HepG2 (cell line): ENCODE measurements around the gene CARMIL3. TPM values are rescaled to one million over a fixed set of nuclear protein-coding genes. Genes with fewer than 3 reads are reported as not detected.

ENCODE experiments used
- ATAC-seq: fragments of 200-7000 bp; cut with Tn5 transposase; 3 replicates; pipeline ENCODE4 v1.9.1; 2020; ENCODE audit warnings: mild to moderate bottlenecking, moderate library complexity
- BruUV-seq: library from RNA; stranded (reverse); fragments of 400-500 nt; replicated peaks from 2 replicates; lab custom pipeline; 2021; lab: Mats Ljungman, UMichigan
- CTCF ChIA-PET: fragments of 300-600 bp; formaldehyde crosslinking; extraction: SDS; loops from one replicate; lab custom pipeline; 2021; ENCODE audit warnings: low total read pairs, inconsistent platforms, low intra/inter-chr PET ratio; lab: Yijun Ruan, JAX
- POLR2A ChIA-PET: fragments of 350-600 bp; sonication (Branson Sonifier 250); formaldehyde crosslinking; loops from one replicate; lab custom pipeline; 2020; ENCODE audit warnings: antibody characterized with exemption, inconsistent platforms; lab: Yijun Ruan, JAX
- DNase-seq: peaks from one replicate; pipeline ENCODE4 v3.0.0-alpha.2; 2015; ENCODE audit warnings: low spot score
- FAIRE-seq: peaks from 3 replicates; lab custom pipeline; 2011; peaks lifted over from hg19 to GRCh38; lab: Jason Lieb, UNC
- H2AFZ ChIP-seq: one replicate; pipeline ENCODE4 v1.6.1; 2011; ENCODE audit warnings: low read length, inconsistent platforms
- H3K27ac ChIP-seq: fragments of 300-600 bp; 3 replicates; pipeline ENCODE4 v1.8.0; 2011; ENCODE audit warnings: mixed run types, mild to moderate bottlenecking, mixed read lengths, low read length, inconsistent platforms; ENCODE audit not compliant: insufficient read depth; ENCODE audit errors: extremely low read length
- H3K27me3 ChIP-seq, 2 experiments: fragments of 200-600 bp in 1 of 2; 2 replicates in 1 of 2; 3 replicates in 1 of 2; pipeline versions ENCODE4 v1.6.0 to v1.8.0; 2011; ENCODE audit warnings: low read length in 2 of 2, mild to moderate bottlenecking in 2 of 2, moderate library complexity in 2 of 2, inconsistent platforms in 1 of 2; ENCODE audit not compliant: insufficient read depth in 2 of 2, control insufficient read depth in 1 of 2
- H3K36me3 ChIP-seq, 2 experiments: fragments of 200-600 bp in 1 of 2; replicated peaks in 1 of 2; 2 replicates in 1 of 2; 3 replicates in 1 of 2; pipeline versions ENCODE4 v1.5.1 to v1.8.0; 2011; ENCODE audit warnings: low read length in 2 of 2, inconsistent platforms in 1 of 2; ENCODE audit not compliant: insufficient read depth in 2 of 2, control insufficient read depth in 1 of 2
- H3K4me1 ChIP-seq: 2 replicates; pipeline ENCODE4 v1.5.1; 2012; ENCODE audit warnings: low read length, inconsistent platforms; ENCODE audit not compliant: insufficient read depth
- H3K4me2 ChIP-seq: 2 replicates; pipeline ENCODE4 v1.6.0; 2011; ENCODE audit warnings: low read depth, low read length, inconsistent platforms
- H3K4me3 ChIP-seq, 3 experiments: fragments of 200-600 bp in 1 of 3; sonication (generic), shearing (Covaris generic) in 1 of 3; replicated peaks in 1 of 3; 2 replicates each; pipeline ENCODE4 v1.5.1; 2011 to 2016; ENCODE audit warnings: low read length in 3 of 3, inconsistent platforms in 2 of 3, low read depth in 2 of 3, mild to moderate bottlenecking in 2 of 3, control low read depth in 1 of 3, mixed read lengths in 1 of 3; ENCODE audit not compliant: insufficient read depth in 1 of 3
- H3K79me2 ChIP-seq: one replicate; pipeline ENCODE4 v1.6.1; 2011; ENCODE audit warnings: low read length, inconsistent platforms; ENCODE audit not compliant: insufficient read depth
- H3K9ac ChIP-seq: 2 replicates; pipeline ENCODE4 v1.6.0; 2011; ENCODE audit warnings: mild to moderate bottlenecking, low read depth, low read length, inconsistent platforms; ENCODE audit not compliant: insufficient read depth
- H3K9me3 ChIP-seq: 2 replicates; pipeline ENCODE4 v1.5.1; 2012; ENCODE audit warnings: mild to moderate bottlenecking, low read length
- H4K20me1 ChIP-seq: 2 replicates; pipeline ENCODE4 v1.6.0; 2011; ENCODE audit warnings: inconsistent platforms, mild to moderate bottlenecking, low read length, moderate library complexity; ENCODE audit not compliant: insufficient read depth
- DPF2 ChIP-seq: sonication (generic); formaldehyde crosslinking; IDR thresholded peaks from 2 replicates; pipeline ENCODE4 v1.4.0; 2020; ENCODE audit warnings: mild to moderate bottlenecking, low read depth, missing genetic modification reagents, borderline replicate concordance
- SRSF4 ChIP-seq: fragments of 200-400 bp; formaldehyde crosslinking; IDR thresholded peaks from one replicate; pipeline ENCODE4 v1.6.1; 2018; ENCODE audit warnings: mild to moderate bottlenecking, low read depth, low read length, moderate library complexity; ENCODE audit not compliant: poor library complexity, severe bottlenecking
- TEAD2 ChIP-seq: sonication (generic); formaldehyde crosslinking; IDR thresholded peaks from 2 replicates; pipeline ENCODE4 v1.9.0; 2021; ENCODE audit warnings: missing genetic modification reagents
- ZFAT ChIP-seq: sonication (generic); formaldehyde crosslinking; conservative IDR thresholded peaks from 2 replicates; pipeline ENCODE4 v1.8.1; 2023; ENCODE audit warnings: missing genetic modification reagents, inconsistent platforms
- ZNF225 ChIP-seq: sonication (generic); formaldehyde crosslinking; IDR thresholded peaks from 2 replicates; pipeline ENCODE4 v1.4.0; 2020; ENCODE audit warnings: mild to moderate bottlenecking, missing genetic modification reagents
- ZNF44 ChIP-seq: sonication (generic); formaldehyde crosslinking; IDR thresholded peaks from 2 replicates; pipeline ENCODE4 v1.5.1; 2020; ENCODE audit warnings: mild to moderate bottlenecking, missing genetic modification reagents
- ZNF598 ChIP-seq: sonication (generic); formaldehyde crosslinking; IDR thresholded peaks from 2 replicates; pipeline ENCODE4 v1.5.1; 2020; ENCODE audit warnings: mild to moderate bottlenecking, missing genetic modification reagents, borderline replicate concordance
- ZNF891 ChIP-seq: sonication (generic); formaldehyde crosslinking; IDR thresholded peaks from 2 replicates; pipeline ENCODE4 v1.5.0; 2020; ENCODE audit warnings: mild to moderate bottlenecking, missing genetic modification reagents
- WGBS: methylation state at CpG from one replicate; pipeline ENCODE4 v1.1.6; 2017; ENCODE audit warnings: low lambda C conversion rate; 5-methylcytosine and 5-hydroxymethylcytosine counted together
- in situ Hi-C: cut with HindIII; loops from 2 replicates; pipeline ENCODE4 v1.10.0; 2017; ENCODE audit warnings: low pct_unique_long_range_greater_than_20kb; ENCODE audit not compliant: extremely low pct_ligation_motif_present
- intact Hi-C: fragments of 100-400 bp; cut with micrococcal nuclease; formaldehyde crosslinking; loops from one replicate; pipeline ENCODE4 v1.10.0; 2022; ENCODE audit not compliant: unreplicated experiment
- polyA plus RNA-seq, 8 experiments: library from polyadenylated mRNA; depleted of rRNA in 3 of 8; stranded (reverse) in 7 of 8; unstranded in 1 of 8; fragments of >200 nt; fragmentation: Illumina TruSeq in 4 of 8; extraction: Trizol in 4 of 8; gene quantifications; 2 replicates each; pipeline versions ENCODE4 v1.2.1 to v1.2.3, GENCODE V29; 2011 to 2016; ENCODE audit warnings: low read depth in 4 of 8, missing spikeins in 1 of 8, mixed read lengths in 1 of 8; ENCODE audit not compliant: insufficient read depth in 1 of 8
- total RNA-seq, 5 experiments: library from RNA; depleted of rRNA; stranded (reverse); fragments of >200 nt; fragmentation: Illumina TruSeq; extraction: Trizol; gene quantifications; 2 replicates each; pipeline ENCODE4 v1.2.3, GENCODE V29; 2016; ENCODE audit warnings: low read depth in 1 of 5
- TF ChIP-seq, protein P1 (sequence below): IDR thresholded peaks from 2 replicates; pipeline ENCODE4 v1.4.0; 2020; ENCODE audit warnings: mild to moderate bottlenecking, missing genetic modification reagents
- TF ChIP-seq, protein P2 (sequence below): sonication (generic); formaldehyde crosslinking; IDR thresholded peaks from 2 replicates; pipeline ENCODE4 v1.4.0; 2020; ENCODE audit warnings: missing genetic modification reagents, low read depth, mild to moderate bottlenecking, borderline replicate concordance

Gene CARMIL3
- total and polyA plus RNA-seq, 2 of the 13 experiments (the other 11 are each of a cell fraction or from before 2014, with no cell fraction given), result 0.27 to 0.55 TPM

DNA sequence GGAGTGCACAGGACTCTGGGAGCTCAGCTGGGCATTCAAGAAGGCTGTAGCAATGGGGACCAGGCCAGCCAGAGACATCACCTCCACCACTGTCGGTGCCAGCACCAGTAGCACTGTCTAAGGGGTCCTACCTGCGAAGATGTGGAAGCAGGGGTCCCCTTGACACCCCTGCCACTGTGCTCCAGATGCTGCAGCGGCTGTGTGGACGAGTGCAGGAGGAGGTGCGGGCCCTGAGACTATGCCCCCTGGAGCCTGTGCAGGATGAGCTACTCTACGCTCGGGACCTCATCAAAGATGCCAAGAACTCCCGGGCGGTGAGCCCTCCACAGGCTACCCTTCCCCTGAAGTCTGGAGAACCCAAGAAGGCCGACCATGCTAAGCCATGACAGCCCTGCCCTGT, 8.6 kb downstream of the CARMIL3 start (continued):
- 0 out of 2 replicates have a peak, but pooled peaks have one; percentile 11 for TF ChIP-seq ZNF225 (CRISPR knock-in tag)

DNA sequence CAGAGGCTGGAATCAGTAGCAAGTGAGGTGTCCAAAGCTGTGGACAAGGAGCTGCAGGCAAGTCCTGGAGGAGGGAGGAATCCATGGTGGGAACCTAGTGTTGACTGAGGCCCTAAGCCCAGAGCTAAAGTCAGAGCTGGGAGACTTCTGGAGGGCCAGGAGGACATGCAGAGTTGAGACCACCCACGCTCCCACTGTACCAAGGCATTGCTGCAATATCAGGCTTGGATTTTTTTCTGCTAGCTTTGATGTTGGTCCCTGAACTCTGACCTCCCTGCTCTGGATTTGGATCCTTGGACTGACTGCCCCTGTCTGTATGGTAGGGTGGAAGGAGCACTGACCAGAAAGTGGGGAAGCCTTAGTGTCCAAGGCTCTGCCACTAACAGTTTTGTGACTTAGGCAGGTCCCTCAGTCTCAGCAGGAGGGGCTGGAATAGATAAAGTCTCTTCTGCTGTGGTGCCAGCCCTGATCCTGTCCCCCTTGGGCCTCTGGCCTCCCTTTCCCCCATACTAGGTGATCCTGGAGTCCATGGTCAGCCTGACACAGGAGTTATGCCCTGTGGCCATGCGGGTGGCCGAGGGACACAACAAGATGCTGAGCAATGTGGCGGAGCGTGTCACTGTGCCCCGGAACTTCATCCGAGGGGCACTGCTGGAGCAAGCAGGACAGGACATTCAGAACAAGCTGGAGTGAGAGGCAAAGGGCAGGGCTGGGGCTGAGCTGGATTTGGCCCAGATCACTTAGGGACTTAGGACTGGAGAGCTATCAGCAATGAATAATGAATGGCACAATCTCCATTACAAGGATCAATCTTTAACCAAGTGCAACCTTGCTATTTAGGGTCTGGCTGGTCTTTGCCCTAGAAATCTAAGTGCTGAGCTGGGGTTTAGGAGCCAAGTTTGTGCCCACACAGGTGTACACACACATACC, 9.4 kb downstream of the CARMIL3 start:
- POLR2A ChIA-PET, result interaction anchor here (0.8 to 9.6 kb wide), 12 partner anchors 10 to 127 kb away, joined by 3 to 226 read pairs (median 4); partner anchors contain the start of genes DCAF11, IPO4, NRL and PCK2
- peak; percentile 12 for ATAC-seq
- peak overlapping the region in 1 of 3 experiments; percentile 0; a peak in 1 of 6 replicates for H3K4me3 ChIP-seq
- TF ChIP-seq ZNF891 (CRISPR knock-in tag), result 0 out of 2 replicates have a peak, but pooled peaks have one; percentile 48
- TF ChIP-seq, protein P1, sequence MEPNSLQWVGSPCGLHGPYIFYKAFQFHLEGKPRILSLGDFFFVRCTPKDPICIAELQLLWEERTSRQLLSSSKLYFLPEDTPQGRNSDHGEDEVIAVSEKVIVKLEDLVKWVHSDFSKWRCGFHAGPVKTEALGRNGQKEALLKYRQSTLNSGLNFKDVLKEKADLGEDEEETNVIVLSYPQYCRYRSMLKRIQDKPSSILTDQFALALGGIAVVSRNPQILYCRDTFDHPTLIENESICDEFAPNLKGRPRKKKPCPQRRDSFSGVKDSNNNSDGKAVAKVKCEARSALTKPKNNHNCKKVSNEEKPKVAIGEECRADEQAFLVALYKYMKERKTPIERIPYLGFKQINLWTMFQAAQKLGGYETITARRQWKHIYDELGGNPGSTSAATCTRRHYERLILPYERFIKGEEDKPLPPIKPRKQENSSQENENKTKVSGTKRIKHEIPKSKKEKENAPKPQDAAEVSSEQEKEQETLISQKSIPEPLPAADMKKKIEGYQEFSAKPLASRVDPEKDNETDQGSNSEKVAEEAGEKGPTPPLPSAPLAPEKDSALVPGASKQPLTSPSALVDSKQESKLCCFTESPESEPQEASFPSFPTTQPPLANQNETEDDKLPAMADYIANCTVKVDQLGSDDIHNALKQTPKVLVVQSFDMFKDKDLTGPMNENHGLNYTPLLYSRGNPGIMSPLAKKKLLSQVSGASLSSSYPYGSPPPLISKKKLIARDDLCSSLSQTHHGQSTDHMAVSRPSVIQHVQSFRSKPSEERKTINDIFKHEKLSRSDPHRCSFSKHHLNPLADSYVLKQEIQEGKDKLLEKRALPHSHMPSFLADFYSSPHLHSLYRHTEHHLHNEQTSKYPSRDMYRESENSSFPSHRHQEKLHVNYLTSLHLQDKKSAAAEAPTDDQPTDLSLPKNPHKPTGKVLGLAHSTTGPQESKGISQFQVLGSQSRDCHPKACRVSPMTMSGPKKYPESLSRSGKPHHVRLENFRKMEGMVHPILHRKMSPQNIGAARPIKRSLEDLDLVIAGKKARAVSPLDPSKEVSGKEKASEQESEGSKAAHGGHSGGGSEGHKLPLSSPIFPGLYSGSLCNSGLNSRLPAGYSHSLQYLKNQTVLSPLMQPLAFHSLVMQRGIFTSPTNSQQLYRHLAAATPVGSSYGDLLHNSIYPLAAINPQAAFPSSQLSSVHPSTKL, result peak; percentile 35; the same call in 1 of the 2 replicates
- TF ChIP-seq ZNF598, result 0 out of 2 replicates have a peak, but pooled peaks have one; percentile 57
- TF ChIP-seq SRSF4, result no peak
- TF ChIP-seq, protein P2, sequence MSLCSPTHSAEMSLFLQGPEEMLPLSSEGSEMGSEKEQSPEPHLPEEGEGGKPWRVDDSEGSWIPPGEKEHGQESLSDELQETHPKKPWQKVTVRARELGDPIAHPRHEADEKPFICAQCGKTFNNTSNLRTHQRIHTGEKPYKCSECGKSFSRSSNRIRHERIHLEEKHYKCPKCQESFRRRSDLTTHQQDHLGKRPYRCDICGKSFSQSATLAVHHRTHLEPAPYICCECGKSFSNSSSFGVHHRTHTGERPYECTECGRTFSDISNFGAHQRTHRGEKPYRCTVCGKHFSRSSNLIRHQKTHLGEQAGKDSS, result 0 out of 2 replicates have a peak, but pooled peaks have one; percentile 54
- peak; percentile 63; the same call in 1 of the 2 replicates for TF ChIP-seq ZNF44 (CRISPR knock-in tag)
- no peak for TF ChIP-seq TEAD2
- 0 out of 2 replicates have a peak, but pooled peaks have one; percentile 23 for TF ChIP-seq DPF2 (CRISPR knock-in tag)
- no peak for TF ChIP-seq ZFAT (CRISPR knock-in tag)

More for the DNA sequence above, 9.4 kb downstream of the CARMIL3 start:
- Histone ChIP-seq H3K4me1 (peaks cover 39% of the 10 kb centered on the region), H3K9ac (no peak overlapping the region), H3K27me3 (peaks cover 9 to 29% of the 10 kb centered on the region in 2 experiments; a peak in 4 of 5 replicates), H3K9me3 (no peaks in the 10 kb centered on the region), H3K4me2 (peak overlapping the region; percentile 38), H2AFZ (no peak overlapping the region), H4K20me1 (no peaks in the 10 kb centered on the region), H3K79me2 (no peaks in the 10 kb centered on the region), H3K27ac (no peak overlapping the region), H3K36me3 (no peaks in the 10 kb centered on the region)
- 25% methylated on average over 7 of the region's 7 CpGs for WGBS
- in situ Hi-C loops, result no loop called here
- no TSS peak for BruUV-seq
- intact Hi-C loops, result no loop called here
- peak; percentile 67 for FAIRE-seq
- DNase-seq, result no peak
- CTCF ChIA-PET, result interaction anchor here (1.2 to 5.4 kb wide), 2 partner anchors 30 to 47 kb away, joined by 4 to 86 read pairs; no protein-coding TSS in a partner anchor
